Measurements from ENCODE around the gene AGAP9. TPM values are rescaled to one million over a fixed set of nuclear protein-coding genes. Genes with fewer than 3 reads are reported as not detected.
"Not testable (repeated sequence)": the region's sequence is repeated elsewhere in the genome, so short reads cannot be mapped to it uniquely, and the experiment has no call there.

Gene AGAP9
- polyA plus RNA-seq, 4 donors: 4.4 to 15.0 (median 7.7) TPM

DNA sequence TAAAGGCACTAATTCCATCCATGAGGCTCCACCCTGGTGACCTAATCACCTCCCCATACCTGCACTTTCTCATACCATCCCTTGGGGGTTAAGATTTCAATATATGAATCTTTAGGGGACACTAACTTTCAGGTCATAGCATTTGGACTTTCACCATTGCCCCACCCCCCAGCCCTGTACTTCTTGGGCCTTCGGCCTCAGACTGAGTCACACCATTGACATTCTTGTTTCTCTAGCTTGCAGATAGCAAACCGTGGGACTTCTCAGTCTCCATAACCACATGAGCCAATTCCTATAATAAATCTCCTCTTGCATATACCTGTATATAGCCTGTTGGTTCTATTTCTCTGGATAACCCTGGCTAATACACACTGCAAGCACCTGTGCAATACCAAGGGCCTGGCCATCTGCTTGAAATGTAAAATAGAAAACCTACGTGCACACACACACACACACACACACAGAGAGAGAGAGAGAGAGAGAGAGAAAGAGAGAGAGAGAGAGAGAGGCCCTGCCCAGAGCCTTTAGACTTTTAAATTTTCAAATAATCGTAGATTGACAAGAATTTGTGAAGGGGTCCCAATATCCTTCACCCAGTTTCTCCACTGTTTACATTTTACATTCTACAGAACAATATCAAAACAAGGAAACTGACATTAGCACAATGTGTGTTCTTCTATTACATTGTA is 64.8 kb downstream of the AGAP9 start:
- no peak for DNase-seq (ENCODE audit: low read depth in 4 of 4, low spot score in 3 of 4)

DNA sequence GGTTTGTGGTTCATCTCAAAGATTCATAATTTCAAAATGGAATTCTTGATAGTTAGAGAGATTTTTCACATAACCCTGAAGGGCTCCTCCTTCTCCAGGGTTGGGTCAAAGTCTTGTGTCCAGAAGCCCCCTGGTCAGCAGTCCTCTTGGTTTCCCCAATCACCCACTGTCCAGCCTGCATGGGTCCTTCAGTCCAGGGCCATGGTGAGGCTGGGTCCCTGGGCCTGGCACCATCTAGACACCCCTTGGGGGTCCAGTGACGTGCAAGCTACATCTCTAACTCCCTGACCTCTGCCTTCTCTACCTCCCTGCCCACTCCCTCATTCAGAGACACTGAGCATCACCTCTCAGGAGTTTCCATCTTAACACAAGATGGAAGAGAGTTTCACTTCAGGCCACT is 65.6 kb downstream of the AGAP9 start:
- DNase-seq (ENCODE audit: low read depth in 4 of 4, low spot score in 3 of 4): no peak

DNA sequence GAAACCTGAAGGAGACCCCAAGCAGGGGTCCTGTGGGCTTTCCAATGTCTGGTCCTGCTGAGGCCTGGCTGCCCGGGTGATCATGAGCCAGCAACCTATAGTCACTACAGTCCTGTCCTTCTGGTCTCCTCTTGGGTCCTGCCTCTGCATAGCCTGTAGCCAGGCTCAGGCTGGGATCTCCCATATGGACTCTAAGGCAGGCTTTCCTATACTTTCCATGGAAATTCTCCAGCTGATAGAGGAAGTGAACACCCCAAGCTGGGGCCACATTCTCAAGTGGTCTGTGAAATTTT is 66.0 kb downstream of the AGAP9 start:
- no peak for DNase-seq (ENCODE audit: low read depth in 4 of 4, low spot score in 3 of 4)

DNA sequence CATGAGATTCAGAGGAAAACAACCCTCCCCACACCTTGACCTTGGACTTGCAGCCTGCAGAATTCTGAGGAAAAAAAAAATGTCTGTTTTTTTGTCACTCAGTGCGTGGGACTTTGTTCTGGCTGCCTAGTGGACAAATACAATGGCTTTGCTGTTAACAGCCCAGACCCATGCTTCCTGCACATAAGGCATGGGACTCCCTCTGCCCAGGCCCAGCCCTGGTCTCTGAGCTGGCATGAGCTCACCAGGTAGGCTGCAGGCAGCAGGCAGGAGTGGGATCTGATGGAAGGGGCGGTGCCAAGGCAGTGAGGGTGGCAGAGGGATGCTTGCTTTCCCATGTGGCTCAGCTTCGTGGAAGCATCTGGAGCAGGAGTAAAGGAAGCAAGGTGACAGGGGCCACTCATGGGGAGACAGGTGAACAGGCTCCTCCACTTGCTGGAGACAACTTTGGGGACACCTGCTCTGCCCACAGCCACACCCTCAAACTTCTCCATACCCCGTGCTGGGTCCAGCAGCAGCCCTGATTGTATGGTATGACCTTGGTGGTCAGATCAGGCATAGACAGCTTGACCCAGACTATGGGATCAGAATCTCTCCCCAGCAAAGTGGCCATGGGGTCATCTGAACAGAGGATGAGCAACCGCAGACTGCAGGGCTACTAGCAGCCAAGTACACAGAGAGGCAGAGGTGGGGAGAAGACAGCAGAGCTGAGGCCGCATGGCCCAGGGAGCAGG is 66.5 kb downstream of the AGAP9 start:
- no peak for DNase-seq (ENCODE audit: low read depth in 4 of 4, low spot score in 3 of 4)

DNA sequence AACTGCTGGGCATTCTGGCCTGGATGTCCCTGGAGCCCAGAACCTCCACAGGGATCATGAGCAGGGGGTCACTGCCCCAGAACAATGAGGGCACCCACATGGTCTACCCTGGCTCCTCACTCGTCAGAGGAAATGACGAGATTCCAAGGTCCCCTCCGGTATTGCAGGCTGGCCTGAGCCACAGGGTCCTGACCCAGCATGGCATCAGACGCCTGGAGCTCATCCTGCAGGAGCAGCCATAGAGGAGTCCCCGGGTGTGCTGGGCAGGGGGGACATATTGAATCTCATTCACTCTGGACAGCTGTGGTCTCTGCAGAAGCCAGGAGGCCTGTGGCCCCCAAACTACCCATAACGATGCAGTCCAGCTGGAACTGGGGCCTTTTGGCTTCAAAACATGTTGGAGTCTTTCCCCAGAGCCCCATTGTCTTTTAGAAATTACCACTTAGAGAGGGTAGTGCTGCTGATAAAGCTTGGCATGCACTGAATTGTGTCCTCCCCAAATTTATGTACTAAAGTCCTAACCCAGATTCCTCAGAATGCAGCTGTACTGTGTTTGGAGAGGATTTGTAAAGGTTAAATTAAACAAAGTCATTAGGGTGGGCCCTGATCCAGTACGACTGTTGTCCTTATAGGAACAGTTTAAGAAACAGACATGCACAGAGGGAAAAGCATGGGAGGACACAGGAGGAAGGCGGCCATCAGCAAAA is 67.2 kb downstream of the AGAP9 start:
- peak in 2 of 4 donors; percentile 30 to 31 for DNase-seq (ENCODE audit: low read depth in 4 of 4, low spot score in 3 of 4)

DNA sequence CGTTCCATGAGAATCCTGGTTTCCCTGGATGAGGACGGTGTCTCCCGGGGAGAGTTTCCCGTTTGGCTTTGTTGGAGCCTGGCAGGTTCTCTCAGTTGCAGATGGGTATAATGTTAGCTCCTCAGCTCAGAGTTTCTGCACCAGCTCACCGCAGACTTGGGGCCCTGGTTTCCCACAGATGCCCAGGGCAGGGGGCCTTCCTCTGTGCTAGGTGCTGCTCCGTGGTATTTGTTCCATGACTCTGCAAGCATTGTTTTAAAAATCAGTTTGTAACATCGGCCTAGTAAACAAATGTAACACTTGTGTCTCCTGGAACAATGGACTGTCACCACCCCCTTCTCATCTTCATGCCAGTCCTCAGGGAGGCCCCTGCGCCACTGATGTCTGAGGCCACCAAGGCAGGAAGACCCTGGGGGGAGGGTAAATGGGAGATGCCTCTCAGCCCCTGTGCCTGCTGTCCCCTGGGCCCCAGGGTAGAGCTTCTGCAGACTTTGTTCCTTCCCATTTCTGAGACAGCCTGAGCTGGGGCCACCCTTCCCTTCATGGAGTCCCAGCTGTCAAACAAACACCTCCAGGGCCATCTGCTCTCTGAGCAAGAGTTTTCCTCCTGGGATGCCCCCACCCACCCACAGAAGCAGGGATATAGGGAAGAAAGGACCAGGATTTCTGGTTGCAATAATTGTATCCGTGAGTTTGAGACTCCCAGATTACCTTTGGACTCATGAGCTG is 67.9 kb downstream of the AGAP9 start:
- DNase-seq (ENCODE audit: low read depth in 4 of 4, low spot score in 3 of 4): not testable (repeated sequence)

DNA sequence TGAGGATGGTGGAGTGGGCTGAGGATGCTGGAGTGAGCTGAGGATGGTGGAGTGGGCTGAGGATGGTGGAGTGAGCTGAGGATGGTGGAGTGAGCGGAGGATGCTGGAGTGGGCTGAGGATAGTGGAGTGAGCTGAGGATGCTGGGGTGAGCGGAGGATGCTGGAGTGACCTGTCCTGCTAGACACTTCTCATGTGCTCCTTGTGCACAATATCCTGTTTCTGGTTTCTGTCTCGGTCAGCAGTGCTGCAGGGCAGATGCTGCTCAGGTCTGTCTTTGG is 68.7 kb downstream of the AGAP9 start:
- DNase-seq (ENCODE audit: low read depth in 4 of 4, low spot score in 3 of 4): no peak

DNA sequence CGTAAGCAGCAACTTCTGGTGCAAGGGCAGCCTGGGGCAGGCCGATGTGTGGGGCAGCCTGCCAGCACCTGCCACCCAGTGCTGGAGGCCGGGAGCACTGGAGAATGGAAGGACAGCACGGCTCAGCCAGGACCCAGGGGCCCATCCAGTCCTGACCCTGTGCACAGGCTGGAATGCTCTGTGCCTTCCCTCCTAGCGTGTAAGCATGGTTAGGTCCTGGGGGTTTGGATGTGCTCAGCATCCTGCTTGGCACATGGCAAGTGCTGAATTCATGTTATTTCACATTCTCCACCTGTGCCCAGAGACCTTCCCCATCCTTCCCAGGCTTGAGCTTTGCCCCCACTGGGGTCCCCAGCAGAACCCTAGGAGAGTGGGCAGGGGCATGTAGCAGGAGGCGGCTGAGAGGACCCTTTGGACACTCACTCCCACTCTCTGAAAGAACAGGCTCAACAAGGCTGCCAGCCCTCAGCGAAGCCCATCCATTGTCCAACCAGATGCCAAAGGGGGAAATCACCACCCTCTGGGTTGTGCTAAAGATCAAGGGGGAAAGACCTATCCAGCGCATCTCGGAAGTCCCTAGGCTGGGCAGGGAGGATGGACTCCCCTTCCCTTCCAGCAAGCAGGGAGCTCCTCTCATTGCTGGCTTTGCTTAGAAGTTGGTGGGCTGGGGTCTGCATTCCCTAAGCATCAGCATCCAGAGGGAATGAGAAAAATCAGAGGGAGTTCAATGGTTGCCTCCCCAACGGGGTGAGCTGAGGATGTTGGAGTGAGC is 69.2 kb downstream of the AGAP9 start:
- no peak for DNase-seq (ENCODE audit: low read depth in 4 of 4, low spot score in 3 of 4)

DNA sequence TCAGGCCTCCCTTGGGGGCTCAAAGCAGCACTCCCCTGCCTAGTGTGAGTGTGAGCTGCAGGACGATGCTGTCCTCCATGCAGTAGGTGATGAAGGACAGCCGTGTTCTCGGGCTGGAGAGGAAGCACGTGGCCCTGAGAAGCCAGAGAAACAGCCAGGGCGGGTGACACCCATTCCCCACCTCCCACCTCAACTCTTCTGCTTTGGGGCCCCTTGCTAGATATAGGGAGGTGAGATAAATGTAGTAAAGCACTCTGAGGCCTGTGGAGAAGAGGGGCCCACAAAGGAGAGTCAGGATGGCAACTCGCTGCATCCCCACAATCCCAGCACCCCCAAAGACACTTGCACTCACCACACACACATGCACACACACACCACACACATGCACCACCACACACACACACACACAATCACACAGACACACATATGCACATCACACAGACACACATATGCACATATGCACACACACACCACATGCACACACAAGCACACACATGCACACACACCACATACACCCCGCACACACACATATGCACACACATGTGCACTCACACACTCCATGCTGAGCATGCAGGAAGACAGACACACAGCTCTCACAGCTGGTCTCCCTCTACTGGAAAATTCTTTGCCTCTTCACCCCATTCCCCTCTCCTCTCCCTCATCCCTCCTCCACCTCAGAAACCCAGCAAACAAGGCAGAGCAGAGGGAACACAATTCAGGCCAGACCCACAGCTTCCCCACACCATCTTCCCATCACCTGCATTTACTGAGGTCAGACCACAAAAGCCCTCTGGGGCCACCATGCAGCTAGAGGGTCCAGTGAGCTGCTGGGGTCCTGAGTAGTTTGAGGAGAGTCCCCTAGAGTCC is 70.1 kb downstream of the AGAP9 start:
- DNase-seq (ENCODE audit: low read depth in 4 of 4, low spot score in 3 of 4): no peak

DNA sequence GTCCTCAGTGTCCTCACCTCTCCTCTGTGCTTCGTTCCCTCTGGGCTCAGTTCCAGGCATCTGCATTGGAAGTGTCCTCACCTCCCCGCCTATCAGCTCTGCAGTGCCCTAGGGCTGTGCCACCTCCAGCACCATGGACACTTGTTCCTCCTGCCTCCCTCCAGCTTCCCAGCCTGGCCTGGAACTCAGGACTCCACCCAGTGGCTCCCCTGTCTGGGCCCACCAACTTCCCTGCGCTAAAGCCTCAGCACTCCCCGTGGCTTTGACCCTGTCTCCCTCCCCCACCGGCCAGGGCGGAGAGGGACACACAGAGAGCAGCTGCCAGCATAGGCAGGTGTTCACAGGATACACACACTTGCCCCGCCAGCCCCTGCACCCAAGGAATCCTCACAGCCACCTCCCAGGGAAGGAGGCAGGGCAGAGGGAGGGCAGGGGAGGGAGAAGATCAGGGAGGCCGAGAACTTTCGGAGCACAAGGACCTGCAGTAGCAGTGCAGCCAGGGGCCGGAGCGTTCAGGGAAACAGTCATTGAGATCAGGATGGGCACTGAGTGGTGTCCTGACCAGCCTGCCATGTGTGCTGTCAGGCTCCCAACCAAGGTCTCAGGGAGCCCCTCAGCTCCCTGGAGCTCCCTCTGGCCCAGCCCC is 70.8 kb downstream of the AGAP9 start:
- no peak for DNase-seq (ENCODE audit: low read depth in 4 of 4, low spot score in 3 of 4)

DNA sequence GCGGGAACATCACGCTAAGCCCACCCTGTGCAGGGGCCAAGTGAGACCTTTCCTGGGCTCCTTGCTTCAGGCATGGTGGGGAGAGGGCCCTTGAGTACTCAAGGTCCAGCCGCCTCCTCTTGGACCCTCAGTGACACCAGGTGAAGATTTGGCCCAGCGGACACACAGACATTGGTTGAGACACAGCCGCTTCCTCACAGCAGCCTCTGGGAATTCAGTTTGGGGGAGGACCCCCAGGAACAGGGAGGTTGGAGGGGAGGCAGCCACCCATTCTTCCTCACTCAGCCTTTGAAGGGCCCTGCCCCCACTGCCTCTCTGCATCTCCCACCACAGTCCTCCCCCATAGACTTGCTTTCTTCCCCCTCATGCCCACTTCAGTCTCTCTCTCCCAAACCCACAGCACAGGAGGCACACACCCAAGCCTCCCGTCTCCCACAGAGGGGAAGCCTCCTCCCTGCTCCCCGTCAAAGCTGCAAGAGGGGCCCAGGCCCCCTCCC is 71.4 kb downstream of the AGAP9 start:
- DNase-seq (ENCODE audit: low read depth in 4 of 4, low spot score in 3 of 4): no peak

Other genes starting within 250 kb of the AGAP9 start
- gene GDF10, start 223.4 kb downstream of the AGAP9 start, polyA plus RNA-seq (ENCODE audit: insufficient read length in 4 of 4): 1 to 10 TPM; 1.7 to 2.9 (median 1.9) TPM
- not detected for gene GDF2, start 201.2 kb downstream of the AGAP9 start, polyA plus RNA-seq (ENCODE audit: insufficient read length in 4 of 4)
- under 1 TPM; 0.07 to 0.11 (median 0.08) TPM for gene RBP3, start 175.3 kb downstream of the AGAP9 start, polyA plus RNA-seq (ENCODE audit: insufficient read length in 4 of 4)
- gene ZNF488, start 139.3 kb downstream of the AGAP9 start, polyA plus RNA-seq (ENCODE audit: insufficient read length in 4 of 4): 1 to 10 TPM; 4.8 to 7.8 (median 5.9) TPM
- gene ANXA8, start 39.5 kb downstream of the AGAP9 start, polyA plus RNA-seq (ENCODE audit: insufficient read length in 4 of 4): under 1 TPM in 3 of 4 donors, not detected in 1; 0.12 to 0.62 (median 0.40) TPM
- not detected for gene FAM25G, start 31.9 kb downstream of the AGAP9 start, polyA plus RNA-seq (ENCODE audit: insufficient read length in 4 of 4)
- 1 to 10 TPM in 3 of 4 donors, under 1 TPM in 1; 0.83 to 4.1 (median 2.2) TPM for gene SYT15B, start 240.0 kb upstream of the AGAP9 start, polyA plus RNA-seq (ENCODE audit: insufficient read length in 4 of 4)